AG10803 (cell line): ENCODE measurements around the gene ZMYM3.
"Not testable (repeated sequence)": the region's sequence is repeated elsewhere in the genome, so short reads cannot be mapped to it uniquely, and the experiment has no call there.

Experiments
- DNase-seq: peaks from one replicate; pipeline ENCODE4 v3.0.0; 2010; ENCODE audit warnings: low read depth
- H3K4me3 ChIP-seq: 2 replicates; pipeline ENCODE4 v1.5.1; 2011; ENCODE audit warnings: mild to moderate bottlenecking, low read length, control low read depth
- TF ChIP-seq, protein P1 (sequence below): conservative IDR thresholded peaks from 2 replicates; pipeline ENCODE4 v1.5.1; 2011; ENCODE audit warnings: mild to moderate bottlenecking, low read length, control low read depth, inconsistent platforms

Gene ZMYM3

DNA sequence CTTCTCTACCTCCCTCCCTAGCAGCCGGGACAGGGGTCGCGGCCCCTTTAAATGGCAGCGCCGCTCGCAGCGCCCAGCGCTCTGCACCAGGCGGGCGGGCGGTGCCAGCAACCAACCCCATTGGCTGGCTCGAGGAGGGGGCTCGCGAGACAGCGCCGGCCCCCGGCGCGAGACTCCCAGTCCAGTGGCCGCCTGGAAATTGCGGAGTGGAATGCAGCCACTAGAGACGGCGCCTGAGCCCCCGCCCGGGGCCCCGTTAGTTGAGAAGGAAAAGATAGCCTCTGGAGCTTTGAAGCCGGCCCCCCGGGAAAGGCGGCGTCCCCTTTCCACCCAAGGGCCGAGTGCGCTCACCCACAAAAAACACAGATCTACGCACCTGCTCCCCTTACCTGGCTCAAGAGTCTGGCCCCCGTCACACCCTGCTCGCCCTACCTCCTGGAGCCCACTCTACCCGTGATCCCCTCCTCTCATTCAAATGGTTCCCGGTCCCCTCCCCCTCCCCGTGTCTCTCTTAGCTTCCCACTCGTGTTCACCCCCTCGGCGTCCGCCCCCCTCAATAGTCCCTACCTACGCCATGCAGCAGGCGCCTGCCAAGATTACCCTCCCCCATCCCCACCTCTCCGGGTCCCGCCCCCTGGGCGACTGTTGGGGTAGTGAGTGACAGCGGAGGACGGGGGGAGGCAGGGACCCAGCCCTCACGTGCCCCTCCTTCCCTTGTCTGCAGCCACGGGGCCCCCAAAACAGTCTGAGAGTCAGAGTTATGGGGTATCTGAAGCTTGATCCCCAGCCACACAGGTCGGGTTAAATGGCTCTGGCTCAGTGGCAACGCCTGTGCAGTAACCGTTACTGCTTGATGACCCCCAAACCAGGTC is at the start of gene ZMYM3:
TSS of gene ZMYM3 (minus strand) at position 49 of the 872 bp plus-strand sequence. CDS start 885 bp downstream, outside the sequence.
- peak; percentile 80 for DNase-seq
- TF ChIP-seq, protein P1, sequence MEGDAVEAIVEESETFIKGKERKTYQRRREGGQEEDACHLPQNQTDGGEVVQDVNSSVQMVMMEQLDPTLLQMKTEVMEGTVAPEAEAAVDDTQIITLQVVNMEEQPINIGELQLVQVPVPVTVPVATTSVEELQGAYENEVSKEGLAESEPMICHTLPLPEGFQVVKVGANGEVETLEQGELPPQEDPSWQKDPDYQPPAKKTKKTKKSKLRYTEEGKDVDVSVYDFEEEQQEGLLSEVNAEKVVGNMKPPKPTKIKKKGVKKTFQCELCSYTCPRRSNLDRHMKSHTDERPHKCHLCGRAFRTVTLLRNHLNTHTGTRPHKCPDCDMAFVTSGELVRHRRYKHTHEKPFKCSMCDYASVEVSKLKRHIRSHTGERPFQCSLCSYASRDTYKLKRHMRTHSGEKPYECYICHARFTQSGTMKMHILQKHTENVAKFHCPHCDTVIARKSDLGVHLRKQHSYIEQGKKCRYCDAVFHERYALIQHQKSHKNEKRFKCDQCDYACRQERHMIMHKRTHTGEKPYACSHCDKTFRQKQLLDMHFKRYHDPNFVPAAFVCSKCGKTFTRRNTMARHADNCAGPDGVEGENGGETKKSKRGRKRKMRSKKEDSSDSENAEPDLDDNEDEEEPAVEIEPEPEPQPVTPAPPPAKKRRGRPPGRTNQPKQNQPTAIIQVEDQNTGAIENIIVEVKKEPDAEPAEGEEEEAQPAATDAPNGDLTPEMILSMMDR: no peak
- H3K4me3 ChIP-seq: peak within 1 kb of the TSS; percentile 77

DNA sequence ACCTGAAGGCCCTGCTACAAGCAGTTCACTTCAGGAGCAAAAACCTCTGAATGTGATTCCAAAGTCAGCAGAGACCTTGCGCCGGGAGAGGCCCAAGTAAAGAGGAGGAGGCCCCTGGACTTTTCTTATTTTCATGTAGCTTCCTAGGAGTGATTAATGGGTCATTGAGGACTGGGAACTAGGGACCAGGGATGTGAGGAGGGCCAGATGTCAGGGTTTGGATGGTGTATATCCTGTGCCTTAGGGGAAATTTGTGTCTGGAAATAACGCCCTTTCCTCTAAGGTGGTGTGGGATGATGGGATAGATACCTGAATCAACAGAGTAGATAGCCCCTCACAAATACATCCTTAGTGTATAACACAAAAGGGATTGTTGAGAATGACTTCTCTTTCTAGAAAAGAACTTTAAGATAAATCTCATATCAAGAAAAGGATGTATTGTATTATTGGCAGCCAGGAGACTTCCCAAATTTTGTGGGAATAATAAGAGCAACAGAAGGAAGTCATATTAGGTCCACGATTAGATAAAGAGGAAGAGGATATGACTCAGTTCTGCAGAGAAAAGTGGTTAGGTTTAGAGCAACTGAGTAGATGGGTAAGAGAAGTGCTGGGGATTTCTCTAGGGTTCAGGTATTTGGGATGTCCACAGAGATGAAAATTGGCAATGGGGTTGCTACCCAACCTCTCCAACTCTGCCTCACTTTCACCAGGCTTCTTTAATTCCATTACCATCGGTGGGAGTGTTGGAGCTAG is 48.7 kb upstream of the ZMYM3 start:
- DNase-seq: no peak
- TF ChIP-seq, protein P1: no peak
- H3K4me3 ChIP-seq: no peak overlapping the region

DNA sequence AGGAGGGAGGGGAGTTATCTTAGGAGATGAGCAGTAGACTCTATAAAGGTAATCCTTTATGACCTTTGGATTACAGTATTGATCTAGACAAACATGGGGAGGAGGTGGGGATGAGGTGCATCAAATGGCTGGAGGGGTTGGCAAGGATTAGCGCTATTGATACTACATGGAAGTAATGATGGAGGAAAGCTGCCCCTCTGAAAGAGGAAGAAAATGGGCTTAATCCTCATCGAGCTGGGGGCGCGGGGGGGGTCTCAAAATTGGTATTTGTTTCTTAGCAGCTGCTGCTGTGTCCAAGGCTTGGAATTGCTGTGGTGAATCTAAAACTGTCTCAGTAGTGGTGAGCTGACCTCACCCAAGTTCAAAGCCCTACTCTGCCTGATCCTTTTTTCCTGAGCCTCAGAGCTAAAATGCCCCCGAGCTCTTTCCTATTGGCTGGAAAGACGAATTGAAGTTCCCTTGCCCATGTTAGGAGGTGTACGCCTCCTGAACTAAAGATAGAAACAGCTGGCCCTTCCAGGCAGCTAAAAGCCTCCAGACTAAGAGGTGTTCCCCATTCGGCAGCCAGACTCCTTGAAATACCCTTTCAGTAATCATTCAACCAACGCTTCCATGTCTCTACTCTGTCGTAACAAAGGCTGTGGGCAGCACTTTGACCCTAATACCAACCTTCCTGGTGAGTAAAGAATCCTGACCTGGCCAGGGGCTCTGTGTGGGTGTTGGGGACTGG is 47.4 kb upstream of the ZMYM3 start, which contains the start of gene ITGB1BP2:
TSS of gene ITGB1BP2 (plus strand) at position 556 of the 730 bp plus-strand sequence. CDS start at position 613, 57 bp downstream.
- no peak for DNase-seq
- TF ChIP-seq, protein P1: no peak
- no peak within 1 kb of the TSS for H3K4me3 ChIP-seq

DNA sequence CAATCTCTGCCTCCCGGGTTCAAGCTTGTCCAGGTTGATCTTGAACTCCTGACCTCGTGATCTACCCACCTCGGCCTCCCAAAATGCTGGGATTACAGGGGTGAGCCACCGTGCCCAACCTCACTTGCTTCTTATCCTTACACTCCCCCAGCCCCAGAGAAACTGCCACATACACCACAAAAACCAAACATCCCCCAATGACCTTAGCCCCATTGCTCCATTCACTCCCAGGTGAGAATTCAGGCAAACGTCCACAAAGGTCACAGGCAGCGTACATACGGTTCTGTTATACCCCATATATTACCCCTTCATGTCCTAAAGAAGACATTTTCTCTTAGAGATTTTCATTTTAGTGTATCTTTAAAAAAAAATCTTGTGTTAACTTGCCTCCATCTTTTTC is 46.6 kb upstream of the ZMYM3 start:
- DNase-seq, H3K4me3 ChIP-seq: not testable (repeated sequence)

DNA sequence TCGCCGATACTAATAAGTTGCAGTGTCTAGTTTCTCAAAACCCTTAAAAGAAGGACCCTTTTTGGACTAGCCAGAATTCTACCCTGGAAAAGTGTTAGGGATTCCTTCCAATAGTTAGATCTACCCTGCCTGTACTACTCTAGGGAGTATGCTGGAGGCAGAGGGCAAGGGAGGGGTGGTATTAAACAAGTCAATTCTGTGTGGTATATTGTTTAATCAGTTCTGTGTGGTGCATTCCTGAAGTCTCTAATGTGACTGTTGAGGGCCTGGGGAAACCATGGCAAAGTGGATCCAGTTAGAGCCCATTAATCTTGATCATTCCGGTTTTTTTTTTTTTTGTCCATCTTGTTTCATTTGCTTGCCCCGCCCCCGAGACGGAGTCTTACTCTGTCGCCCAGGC is 46.1 kb upstream of the ZMYM3 start:
- not testable (repeated sequence) for DNase-seq, H3K4me3 ChIP-seq

DNA sequence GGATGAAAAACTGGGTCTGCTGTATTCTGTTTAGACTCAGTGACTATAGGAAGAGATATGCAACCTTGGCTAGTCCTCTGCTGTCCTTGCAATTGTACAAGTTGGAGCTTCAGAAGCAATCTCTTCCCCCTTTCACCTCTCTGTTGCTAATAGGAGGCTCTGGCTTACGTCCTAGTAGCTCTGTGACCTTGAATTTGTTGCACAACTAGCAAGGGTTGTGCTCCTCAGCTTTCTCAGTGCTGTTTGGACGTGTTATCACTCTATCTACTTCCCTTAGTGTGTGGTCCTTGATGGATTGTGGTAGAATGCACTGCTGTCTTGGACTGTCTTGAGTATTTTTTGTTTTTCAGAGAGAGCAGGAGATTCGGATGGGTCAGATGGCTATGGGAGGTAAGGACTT is 44.2 kb upstream of the ZMYM3 start:
- TF ChIP-seq, protein P1: no peak
- no peak for DNase-seq
- no peak overlapping the region for H3K4me3 ChIP-seq

DNA sequence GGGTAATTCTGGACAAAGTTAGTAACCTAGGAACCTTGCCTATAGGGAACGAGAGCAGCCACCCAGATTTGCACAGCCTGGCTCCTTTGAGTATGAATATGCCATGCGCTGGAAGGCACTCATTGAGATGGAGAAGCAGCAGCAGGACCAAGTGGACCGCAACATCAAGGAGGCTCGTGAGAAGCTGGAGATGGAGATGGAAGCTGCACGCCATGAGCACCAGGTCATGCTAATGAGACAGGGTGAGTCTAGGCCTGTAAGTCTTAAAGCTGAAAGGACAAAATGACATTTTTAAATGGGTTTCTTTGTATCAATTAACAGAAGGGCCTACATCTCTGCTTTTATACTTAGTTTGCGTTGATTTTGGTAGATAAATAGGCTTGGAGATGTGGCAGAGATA is 42.9 kb upstream of the ZMYM3 start:
- TF ChIP-seq, protein P1: no peak
- H3K4me3 ChIP-seq: no peak overlapping the region
- no peak for DNase-seq
